ENCODE results near the gene PRSS56. TPM values are rescaled to one million over a fixed set of nuclear protein-coding genes. Genes with fewer than 3 reads are reported as not detected.

The PRSS56 gene
- total and polyA plus RNA-seq, 2 of the 8 experiments (the other 6 are each of a cell fraction or from before 2014, with no cell fraction given) = 0.03 TPM; not detected in 1

DNA sequence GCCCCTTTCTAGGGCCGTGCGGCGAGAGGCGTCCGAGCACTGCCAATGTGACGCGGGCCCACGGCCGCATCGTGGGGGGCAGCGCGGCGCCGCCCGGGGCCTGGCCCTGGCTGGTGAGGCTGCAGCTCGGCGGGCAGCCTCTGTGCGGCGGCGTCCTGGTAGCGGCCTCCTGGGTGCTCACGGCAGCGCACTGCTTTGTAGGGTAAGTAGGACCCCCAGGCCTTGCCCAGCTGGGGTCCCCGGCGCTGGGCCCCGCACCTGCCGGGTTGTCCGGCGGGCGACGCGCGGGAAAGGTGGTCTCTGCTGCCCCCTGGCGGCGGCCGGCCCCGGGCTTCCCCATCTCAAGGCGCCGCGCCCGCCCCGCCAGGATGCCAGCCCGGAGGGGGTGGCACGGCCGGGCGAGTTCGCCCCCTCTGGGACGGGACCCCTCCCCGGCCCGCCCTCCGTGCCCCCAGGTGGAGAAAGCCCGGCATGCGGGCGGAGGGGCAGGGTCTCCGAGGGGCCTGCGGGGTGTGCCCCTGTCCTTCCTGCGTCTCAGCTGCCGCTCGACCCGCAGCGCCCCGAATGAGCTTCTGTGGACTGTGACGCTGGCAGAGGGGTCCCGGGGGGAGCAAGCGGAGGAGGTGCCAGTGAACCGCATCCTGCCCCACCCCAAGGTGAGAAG lies 1.9 kb downstream of the PRSS56 start (continued):
- TF ChIP-seq SIRT6 (IDR thresholded peaks at IDR 0.05; ENCODE audit: low read length) (no peak), RNF2 (IDR thresholded peaks at IDR 0.05; ENCODE audit: borderline replicate concordance, low read depth, low read length, missing control alignments, poor library complexity, severe bottlenecking) (no peak), PHF8 (conservative IDR thresholded peaks at IDR 0.05; ENCODE audit: low read depth, low read length) (no peak), RAD21 (IDR thresholded peaks at IDR 0.05 in 1 of 2, conservative IDR thresholded peaks at IDR 0.05 in 1 of 2; ENCODE audit: low read depth in 2 of 2, low read length in 2 of 2) (peak; percentile 79 to 90), KDM4A (IDR thresholded peaks at IDR 0.05; ENCODE audit: low read depth, low read length, severe bottlenecking) (peak; percentile 66), TAF1 (IDR thresholded peaks at IDR 0.05; ENCODE audit: low read depth, low read length) (no peak)

Measured in H1 (cell line).